MCF 10A (cell line): ENCODE results near the gene RBFOX2. TPM values are rescaled to one million over a fixed set of nuclear protein-coding genes. Genes with fewer than 3 reads are reported as not detected.

Experiments used
- BruUV-seq: library from RNA; stranded (reverse); fragments of 400-500 nt; replicated peaks from 2 replicates; lab custom pipeline; 2021; lab: Mats Ljungman, UMichigan
- CTCF ChIA-PET: fragments of 300-600 bp; sonication (Branson Sonifier 250); formaldehyde crosslinking; extraction: SDS; loops from one replicate; lab custom pipeline; 2021; ENCODE audit warnings: antibody characterized with exemption, inconsistent platforms; lab: Yijun Ruan, JAX
- POLR2A ChIA-PET: fragments of 300-600, 350-650 bp; sonication (Branson Sonifier 250); formaldehyde crosslinking; extraction: SDS; loops from one replicate; lab custom pipeline; 2020; ENCODE audit warnings: antibody characterized with exemption, inconsistent platforms; lab: Yijun Ruan, JAX
- DNase-seq: peaks from one replicate; pipeline ENCODE4 v3.0.0-alpha.2; 2018; ENCODE audit not compliant: unreplicated experiment
- H3K27ac Mint-ChIP-seq: one replicate; pipeline ENCODE4 v1.8.0; 2022; ENCODE audit warnings: mild to moderate bottlenecking, low read depth, mixed read lengths; ENCODE audit not compliant: unreplicated experiment
- H3K27me3 Mint-ChIP-seq: one replicate; pipeline ENCODE4 v1.8.0; 2022; ENCODE audit warnings: mixed read lengths; ENCODE audit not compliant: insufficient read depth, unreplicated experiment
- H3K36me3 Mint-ChIP-seq: one replicate; pipeline ENCODE4 v1.8.0; 2022; ENCODE audit warnings: mild to moderate bottlenecking, moderate library complexity, mixed read lengths; ENCODE audit not compliant: insufficient read depth, unreplicated experiment
- H3K4me1 Mint-ChIP-seq: one replicate; pipeline ENCODE4 v1.8.0; 2022; ENCODE audit warnings: mixed read lengths; ENCODE audit not compliant: insufficient read depth, unreplicated experiment
- H3K4me3 Mint-ChIP-seq: one replicate; pipeline ENCODE4 v1.8.0; 2022; ENCODE audit warnings: mild to moderate bottlenecking, moderate library complexity, mixed read lengths; ENCODE audit not compliant: unreplicated experiment
- H3K9me3 Mint-ChIP-seq: one replicate; pipeline ENCODE4 v1.8.0; 2022; ENCODE audit warnings: mixed read lengths; ENCODE audit not compliant: unreplicated experiment
- CTCF ChIP-seq: fragments of 200-600 bp; IDR thresholded peaks from one replicate; pipeline ENCODE4 v1.8.0; 2022; ENCODE audit warnings: antibody characterized with exemption, mild to moderate bottlenecking; ENCODE audit not compliant: unreplicated experiment
- intact Hi-C: fragments of 100-400 bp; cut with micrococcal nuclease; formaldehyde crosslinking; loops from 2 replicates; pipeline ENCODE4 v1.14.1; 2022
- total RNA-seq: library from RNA; stranded (reverse); gene quantifications from 2 replicates; pipeline ENCODE4 v1.2.3, GENCODE V29; 2022

The RBFOX2 gene
- total RNA-seq, 1 experiment from 2014 or later, result 89.4 TPM

GRCh38 chr22:35913925-35914324 is 114.7 kb downstream of the RBFOX2 start:
- POLR2A ChIA-PET, result interaction anchor here (0.6 to 10.5 kb wide), 14 partner anchors 8 to 286 kb away, joined by 3 to 247 read pairs (median 4); no protein-coding TSS in a partner anchor

GRCh38 chr22:35912658-35913057 is 116.0 kb downstream of the RBFOX2 start:
- CTCF ChIA-PET, result interaction anchor here (0.7 to 1.6 kb wide), 4 partner anchors 9 to 285 kb away, joined by 3 to 10 read pairs (median 7); no protein-coding TSS in a partner anchor
- BruUV-seq, result no TSS peak
- no peak for TF ChIP-seq CTCF
- no peaks in the 10 kb centered on the region for H3K27me3 Mint-ChIP-seq
- POLR2A ChIA-PET, result interaction anchor here (0.7 to 10.5 kb wide), 8 partner anchors 9 to 285 kb away, joined by 3 to 247 read pairs (median 5); no protein-coding TSS in a partner anchor
- no peak overlapping the region for H3K4me3 Mint-ChIP-seq
- DNase-seq, result no peak
- H3K36me3 Mint-ChIP-seq, result no peaks in the 10 kb centered on the region
- no peaks in the 10 kb centered on the region for H3K9me3 Mint-ChIP-seq
- H3K27ac Mint-ChIP-seq, result no peak overlapping the region
- intact Hi-C loops, result no loop called here
- H3K4me1 Mint-ChIP-seq, result peaks cover 47% of the 10 kb centered on the region

More at GRCh38 chr22:35913925-35914324, 114.7 kb downstream of the RBFOX2 start:
- CTCF ChIA-PET, result interaction anchor here (0.6 to 6.2 kb wide), 5 partner anchors 13 to 484 kb away, joined by 3 to 32 read pairs (median 5); no protein-coding TSS in a partner anchor
- no TSS peak for BruUV-seq
- no peak for TF ChIP-seq CTCF
- no peaks in the 10 kb centered on the region for H3K27me3 Mint-ChIP-seq
- H3K36me3 Mint-ChIP-seq, result no peaks in the 10 kb centered on the region
- no peaks in the 10 kb centered on the region for H3K9me3 Mint-ChIP-seq
- intact Hi-C loops, result no loop called here
- H3K27ac Mint-ChIP-seq, result peak overlapping the region; percentile 91
- H3K4me1 Mint-ChIP-seq, result peaks cover 50% of the 10 kb centered on the region
- peak overlapping the region; percentile 75 for H3K4me3 Mint-ChIP-seq
- DNase-seq, result no peak

GRCh38 chr22:35911877-35912276 is 116.7 kb downstream of the RBFOX2 start:
- no peaks in the 10 kb centered on the region for H3K9me3 Mint-ChIP-seq
- H3K27ac Mint-ChIP-seq, result no peak overlapping the region
- CTCF ChIA-PET, result interaction anchor here (1.4 to 2.2 kb wide), 4 partner anchors 10 to 285 kb away, joined by 7 to 12 read pairs (median 8); no protein-coding TSS in a partner anchor
- H3K27me3 Mint-ChIP-seq, result no peaks in the 10 kb centered on the region
- H3K4me1 Mint-ChIP-seq, result peaks cover 39% of the 10 kb centered on the region
- POLR2A ChIA-PET, result interaction anchor here (1.3 to 10.5 kb wide), 5 partner anchors 10 to 73 kb away, joined by 3 to 247 read pairs (median 78); no protein-coding TSS in a partner anchor
- BruUV-seq, result no TSS peak
- no peaks in the 10 kb centered on the region for H3K36me3 Mint-ChIP-seq
- DNase-seq, result no peak
- intact Hi-C loops, result no loop called here
- TF ChIP-seq CTCF, result no peak
- H3K4me3 Mint-ChIP-seq, result no peak overlapping the region

GRCh38 chr22:35910926-35911325 is 117.7 kb downstream of the RBFOX2 start:
- H3K36me3 Mint-ChIP-seq, result no peaks in the 10 kb centered on the region

More at GRCh38 chr22:35910926-35911325, 117.7 kb downstream of the RBFOX2 start:
- TF ChIP-seq CTCF, result no peak
- ChIA-PET POLR2A (interaction anchor here (7.4 to 10.5 kb wide), 3 partner anchors 9 to 72 kb away, joined by 78 to 247 read pairs (median 115); no protein-coding TSS in a partner anchor), CTCF (interaction anchor here (0.6 to 2.2 kb wide), 3 partner anchors 9 to 15 kb away, joined by 3 to 12 read pairs (median 3); no protein-coding TSS in a partner anchor)
- no peak for DNase-seq
- Mint-ChIP-seq H3K4me3 (no peak overlapping the region), H3K27me3 (no peaks in the 10 kb centered on the region), H3K4me1 (peaks cover 35% of the 10 kb centered on the region), H3K27ac (no peak overlapping the region), H3K9me3 (no peaks in the 10 kb centered on the region)
- no TSS peak for BruUV-seq
- intact Hi-C loops, result loop anchor here (1.0 kb wide), 1 partner anchor 28 kb away; no protein-coding TSS in a partner anchor
